Activated T-helper 17 cell treated with anti-CD3 and anti-CD28 coated beads, Interleukin-2, amount 50 U/mL, for 72 hours (primary cell): ENCODE data around the gene UBE2L3. TPM values are rescaled to one million over a fixed set of nuclear protein-coding genes. Genes with fewer than 3 reads are reported as not detected.

Experiments
- ATAC-seq: fragments of 150-1000 bp; cut with Tn5 transposase; replicated peaks from 2 replicates; pipeline ENCODE4 v1.10.0; 2021; ENCODE audit warnings: mild to moderate bottlenecking, moderate library complexity
- H3K27ac Mint-ChIP-seq: one replicate; pipeline ENCODE4 v1.8.0; 2022; ENCODE audit warnings: mixed read lengths
- H3K27me3 Mint-ChIP-seq: one replicate; pipeline ENCODE4 v1.8.0; 2022; ENCODE audit warnings: mixed read lengths
- H3K36me3 Mint-ChIP-seq: one replicate; pipeline ENCODE4 v1.8.0; 2022; ENCODE audit warnings: low read depth, mild to moderate bottlenecking, mixed read lengths
- H3K4me1 Mint-ChIP-seq: one replicate; pipeline ENCODE4 v1.8.0; 2022; ENCODE audit warnings: mixed read lengths
- H3K4me3 Mint-ChIP-seq: one replicate; pipeline ENCODE4 v1.8.0; 2022; ENCODE audit warnings: mild to moderate bottlenecking, mixed read lengths
- H3K9me3 Mint-ChIP-seq: one replicate; pipeline ENCODE4 v1.8.0; 2022; ENCODE audit warnings: mixed read lengths
- total RNA-seq, 2 donors: library from RNA; stranded (reverse); gene quantifications; one replicate each; pipeline ENCODE4 v1.2.3, GENCODE V29; 2022

The UBE2L3 gene
- total RNA-seq, 2 donors from 2014 or later, result 36.6 to 78.9 TPM

- Mint-ChIP-seq H3K27me3 (no peaks in the 10 kb centered on the region), H3K9me3 (no peaks in the 10 kb centered on the region), H3K36me3 (peaks cover 22% of the 10 kb centered on the region), H3K27ac (peak overlapping the region; percentile 87), H3K4me1 (peaks cover 8% of the 10 kb centered on the region), H3K4me3 (peak overlapping the region; percentile 93)
- peak; percentile 19 for ATAC-seq
Measured at GRCh38 chr22:21651521-21652009, 84.1 kb downstream of the UBE2L3 start.

- H3K36me3 Mint-ChIP-seq, result peaks cover 17% of the 10 kb centered on the region
- peak overlapping the region; percentile 93 for H3K4me3 Mint-ChIP-seq
- no peaks in the 10 kb centered on the region for H3K27me3 Mint-ChIP-seq
- no peaks in the 10 kb centered on the region for H3K9me3 Mint-ChIP-seq
- peak; percentile 99 for ATAC-seq
- H3K27ac Mint-ChIP-seq, result peak overlapping the region; percentile 87
- H3K4me1 Mint-ChIP-seq, result peaks cover 13% of the 10 kb centered on the region
Measured at GRCh38 chr22:21652010-21652546, 84.6 kb downstream of the UBE2L3 start.

GRCh38 chr22:21652547-21653545 is 85.3 kb downstream of the UBE2L3 start:
- Mint-ChIP-seq H3K36me3 (peaks cover 16% of the 10 kb centered on the region), H3K27me3 (no peaks in the 10 kb centered on the region), H3K4me3 (peak overlapping the region; percentile 93), H3K4me1 (peaks cover 14% of the 10 kb centered on the region), H3K27ac (no peak overlapping the region), H3K9me3 (no peaks in the 10 kb centered on the region)
- ATAC-seq, result no peak

- H3K36me3 Mint-ChIP-seq, result no peaks in the 10 kb centered on the region
- peak overlapping the region; percentile 39 for H3K27ac Mint-ChIP-seq
- no peaks in the 10 kb centered on the region for H3K9me3 Mint-ChIP-seq
- H3K4me3 Mint-ChIP-seq, result peak overlapping the region; percentile 72
- H3K4me1 Mint-ChIP-seq, result peaks cover 9% of the 10 kb centered on the region
- H3K27me3 Mint-ChIP-seq, result no peaks in the 10 kb centered on the region
- ATAC-seq, result no peak
Measured at GRCh38 chr22:21657020-21657359, 89.5 kb downstream of the UBE2L3 start.

GRCh38 chr22:21657360-21658032 is 90.0 kb downstream of the UBE2L3 start:
- peak; percentile 98 for ATAC-seq
- no peaks in the 10 kb centered on the region for H3K9me3 Mint-ChIP-seq

GRCh38 chr22:21659864-21660525 is 92.5 kb downstream of the UBE2L3 start:
- H3K27me3 Mint-ChIP-seq, result no peaks in the 10 kb centered on the region
- no peak overlapping the region for H3K4me3 Mint-ChIP-seq
- H3K27ac Mint-ChIP-seq, result no peak overlapping the region
- no peaks in the 10 kb centered on the region for H3K36me3 Mint-ChIP-seq
- no peak for ATAC-seq
- peaks cover 11% of the 10 kb centered on the region for H3K4me1 Mint-ChIP-seq
- H3K9me3 Mint-ChIP-seq, result no peaks in the 10 kb centered on the region

More at GRCh38 chr22:21657360-21658032, 90.0 kb downstream of the UBE2L3 start:
- H3K36me3 Mint-ChIP-seq, result no peaks in the 10 kb centered on the region
- H3K4me1 Mint-ChIP-seq, result peaks cover 9% of the 10 kb centered on the region
- peak overlapping the region; percentile 72 for H3K4me3 Mint-ChIP-seq
- peak overlapping the region; percentile 39 for H3K27ac Mint-ChIP-seq
- no peaks in the 10 kb centered on the region for H3K27me3 Mint-ChIP-seq

- ATAC-seq, result no peak
- H3K36me3 Mint-ChIP-seq, result no peaks in the 10 kb centered on the region
- no peaks in the 10 kb centered on the region for H3K9me3 Mint-ChIP-seq
- H3K27me3 Mint-ChIP-seq, result no peaks in the 10 kb centered on the region
- H3K4me3 Mint-ChIP-seq, result no peak overlapping the region
- no peak overlapping the region for H3K27ac Mint-ChIP-seq
- peaks cover 13% of the 10 kb centered on the region for H3K4me1 Mint-ChIP-seq
Measured at GRCh38 chr22:21660904-21661303, 93.4 kb downstream of the UBE2L3 start.

GRCh38 chr22:21661991-21662390 is 94.5 kb downstream of the UBE2L3 start:
- Mint-ChIP-seq H3K4me1 (peaks cover 6% of the 10 kb centered on the region), H3K27ac (no peak overlapping the region), H3K27me3 (no peaks in the 10 kb centered on the region), H3K36me3 (no peaks in the 10 kb centered on the region), H3K9me3 (no peaks in the 10 kb centered on the region), H3K4me3 (no peak overlapping the region)
- ATAC-seq, result no peak

GRCh38 chr22:21663738-21664137 is 96.2 kb downstream of the UBE2L3 start:
- no peak overlapping the region for H3K27ac Mint-ChIP-seq
- no peaks in the 10 kb centered on the region for H3K36me3 Mint-ChIP-seq
- H3K27me3 Mint-ChIP-seq, result no peaks in the 10 kb centered on the region
- ATAC-seq, result no peak
- H3K4me3 Mint-ChIP-seq, result no peak overlapping the region
- no peaks in the 10 kb centered on the region for H3K9me3 Mint-ChIP-seq
- H3K4me1 Mint-ChIP-seq, result peaks cover 11% of the 10 kb centered on the region

- no peak for ATAC-seq
- peaks cover 14% of the 10 kb centered on the region for H3K4me1 Mint-ChIP-seq
Measured at GRCh38 chr22:21665047-21665851, 97.7 kb downstream of the UBE2L3 start.

GRCh38 chr22:21666786-21667185 is 99.3 kb downstream of the UBE2L3 start:
- Mint-ChIP-seq H3K36me3 (peaks cover 28% of the 10 kb centered on the region), H3K9me3 (no peaks in the 10 kb centered on the region), H3K4me1 (peaks cover 14% of the 10 kb centered on the region), H3K4me3 (peak overlapping the region; percentile 99), H3K27ac (peak overlapping the region; percentile 96), H3K27me3 (no peaks in the 10 kb centered on the region)
- ATAC-seq, result no peak

More at GRCh38 chr22:21665047-21665851, 97.7 kb downstream of the UBE2L3 start:
- Mint-ChIP-seq H3K4me3 (peak overlapping the region; percentile 99), H3K27ac (peak overlapping the region; percentile 96), H3K9me3 (no peaks in the 10 kb centered on the region), H3K36me3 (peaks cover 12% of the 10 kb centered on the region), H3K27me3 (no peaks in the 10 kb centered on the region)

- Mint-ChIP-seq H3K27ac (no peak overlapping the region), H3K4me1 (peaks cover 14% of the 10 kb centered on the region), H3K36me3 (peaks cover 50% of the 10 kb centered on the region), H3K27me3 (no peaks in the 10 kb centered on the region), H3K4me3 (peak overlapping the region; percentile 25), H3K9me3 (no peaks in the 10 kb centered on the region)
- ATAC-seq, result no peak
Measured at GRCh38 chr22:21669026-21669425, 101.5 kb downstream of the UBE2L3 start.

GRCh38 chr22:21672107-21672629 is 104.7 kb downstream of the UBE2L3 start:
- ATAC-seq, result no peak
- Mint-ChIP-seq H3K4me3 (no peak overlapping the region), H3K9me3 (no peaks in the 10 kb centered on the region), H3K27me3 (no peaks in the 10 kb centered on the region), H3K36me3 (peaks cover 76% of the 10 kb centered on the region), H3K27ac (no peak overlapping the region), H3K4me1 (peaks cover 10% of the 10 kb centered on the region)
